B cell (primary cell): Measurements from ENCODE around the gene SMURF1. TPM values are rescaled to one million over a fixed set of nuclear protein-coding genes. Genes with fewer than 3 reads are reported as not detected.

Experiments
- ATAC-seq: fragments of 200-7000 bp; cut with Tn5 transposase; one replicate; pipeline ENCODE4 v1.10.0; 2021; ENCODE audit warnings: low read depth, mild to moderate bottlenecking, moderate number of reproducible peaks, moderate library complexity
- CTCF ChIA-PET: fragments of 350-600 bp; sonication (Branson Sonifier 250); formaldehyde crosslinking; loops from one replicate; lab custom pipeline; 2021; ENCODE audit warnings: antibody characterized with exemption, inconsistent platforms; lab: Charles Lee
- POLR2A ChIA-PET: fragments of 350-600 bp; sonication (Branson Sonifier 250); formaldehyde crosslinking; loops from one replicate; lab custom pipeline; 2021; ENCODE audit warnings: antibody characterized with exemption; lab: Charles Lee
- DNase-seq: peaks from one replicate; pipeline ENCODE4 v3.0.0; 2013
- H2AFZ ChIP-seq: 2 replicates; pipeline ENCODE4 v1.6.1; 2012; ENCODE audit warnings: mild to moderate bottlenecking, low read depth, low read length; ENCODE audit not compliant: insufficient read depth, poor library complexity, severe bottlenecking
- H3K27ac ChIP-seq, 2 donors: 1 replicate in 1 of 2; 2 replicates in 1 of 2; pipeline ENCODE4 v1.5.1; 2012 to 2013; ENCODE audit warnings: low read length in 2 of 2, mild to moderate bottlenecking in 2 of 2, moderate library complexity in 1 of 2
- H3K27me3 ChIP-seq, 4 experiments: fragments of 200-600 bp in 1 of 4; sonication (generic) in 1 of 4; replicated peaks in 1 of 4; 1 replicate in 2 of 4; 2 replicates in 2 of 4; pipeline versions ENCODE4 v1.6.1 to v1.7.0; 2013 to 2016; ENCODE audit warnings: low read length in 3 of 4, mild to moderate bottlenecking in 2 of 4, mixed read lengths in 1 of 4, moderate library complexity in 1 of 4; ENCODE audit not compliant: insufficient read depth in 4 of 4, control insufficient read depth in 3 of 4; ENCODE audit errors: control extremely low read depth in 1 of 4
- H3K36me3 ChIP-seq, 2 experiments: replicated peaks in 1 of 2; 1 replicate in 1 of 2; 2 replicates in 1 of 2; pipeline versions ENCODE4 v1.6.1 to v1.7.1; 2013; ENCODE audit warnings: low read length in 1 of 2; ENCODE audit not compliant: insufficient read depth in 2 of 2, control insufficient read depth in 1 of 2; ENCODE audit errors: control extremely low read depth in 1 of 2, extremely low read depth in 1 of 2
- H3K4me1 ChIP-seq, 2 donors: fragments of 200-600 bp in 1 of 2; sonication (generic) in 1 of 2; 1 replicate in 1 of 2; 2 replicates in 1 of 2; pipeline versions ENCODE4 v1.5.1 to v1.6.1; 2013 to 2017; ENCODE audit warnings: low read length in 2 of 2; ENCODE audit not compliant: control insufficient read depth in 2 of 2, insufficient read depth in 2 of 2
- H3K4me2 ChIP-seq: replicated peaks from 2 replicates; pipeline ENCODE3; 2012; ENCODE audit warnings: mild to moderate bottlenecking, low read depth, low read length; ENCODE audit not compliant: poor library complexity, severe bottlenecking
- H3K4me3 ChIP-seq, 5 experiments: fragments of 200-600 bp in 1 of 5; sonication (generic) in 1 of 5; 1 replicate in 3 of 5; 2 replicates in 2 of 5; pipeline versions ENCODE4 v1.5.1 to v1.7.0; 2011 to 2016; ENCODE audit warnings: low read length in 4 of 5, mild to moderate bottlenecking in 4 of 5, low read depth in 2 of 5, control low read depth in 1 of 5, moderate library complexity in 1 of 5; ENCODE audit not compliant: insufficient read depth in 1 of 5; ENCODE audit errors: control extremely low read depth in 1 of 5, extremely low read depth in 1 of 5
- H3K79me2 ChIP-seq: fragments of 200-600 bp; sonication (generic); one replicate; pipeline ENCODE4 v1.6.0; 2016; ENCODE audit warnings: low read length; ENCODE audit not compliant: control insufficient read depth, insufficient read depth
- H3K9ac ChIP-seq: fragments of 200-600 bp; sonication (generic); 2 replicates; pipeline ENCODE4 v1.6.1; 2017; ENCODE audit warnings: mild to moderate bottlenecking, low read length, moderate library complexity
- H3K9me3 ChIP-seq, 3 donors: one replicate each; pipeline versions ENCODE4 v1.6.1 to v1.7.1; 2013; ENCODE audit warnings: low read length in 2 of 3; ENCODE audit not compliant: control insufficient read depth in 2 of 3, insufficient read depth in 1 of 3; ENCODE audit errors: control extremely low read depth in 1 of 3
- H4K20me1 ChIP-seq: 2 replicates; pipeline ENCODE4 v1.6.0; 2012; ENCODE audit warnings: mild to moderate bottlenecking, low read length; ENCODE audit not compliant: insufficient read depth, control insufficient read depth, poor library complexity, severe bottlenecking
- H3K27ac Mint-ChIP-seq: one replicate; pipeline ENCODE4 v1.8.0; 2021; ENCODE audit warnings: mixed read lengths
- H3K27me3 Mint-ChIP-seq: one replicate; pipeline ENCODE4 v1.8.0; 2021; ENCODE audit warnings: mixed read lengths
- H3K4me1 Mint-ChIP-seq: one replicate; pipeline ENCODE4 v1.8.0; 2021; ENCODE audit warnings: mixed read lengths
- H3K4me3 Mint-ChIP-seq: one replicate; pipeline ENCODE4 v1.8.0; 2021; ENCODE audit warnings: mixed read lengths
- H3K9me3 Mint-ChIP-seq: one replicate; pipeline ENCODE4 v1.8.0; 2022; ENCODE audit warnings: mixed read lengths; ENCODE audit not compliant: insufficient read depth
- CTCF ChIP-seq: fragments of 200-600 bp; IDR thresholded peaks from one replicate; pipeline ENCODE4 v1.8.0; 2022; ENCODE audit warnings: antibody characterized with exemption, mild to moderate bottlenecking
- EZH2 ChIP-seq: IDR thresholded peaks from 2 replicates; pipeline ENCODE4 v1.6.1; 2012; ENCODE audit warnings: borderline replicate concordance, low read depth, mild to moderate bottlenecking, moderate library complexity, low read length; ENCODE audit not compliant: insufficient read depth, poor library complexity, severe bottlenecking
- WGBS: methylation state at CpG from one replicate; pipeline ENCODE4 v1.1.5; 2013; ENCODE audit warnings: missing lambda C conversion rate; ENCODE audit not compliant: insufficient coverage; 5-methylcytosine and 5-hydroxymethylcytosine counted together
- intact Hi-C: fragments of 100-400 bp; cut with micrococcal nuclease; formaldehyde crosslinking; loops from one replicate; pipeline ENCODE4 v1.10.0; 2022
- polyA plus RNA-seq: library from polyadenylated mRNA; depleted of rRNA; stranded (reverse); fragments of >200 nt; gene quantifications from 2 replicates; pipeline ENCODE4 v1.2.3, GENCODE V29; 2012
- total RNA-seq, 2 donors: library from RNA; stranded (reverse); fragments of 120-200 nt in 1 of 2; gene quantifications; 1 replicate in 1 of 2; 2 replicates in 1 of 2; pipeline versions ENCODE4 v1.2.3 to v1.2.4, GENCODE V29; 2013 to 2022

The SMURF1 gene
- total and polyA plus RNA-seq, 2 donors (not counting 1 experiment from before 2014, with no cell fraction given), result 7.5 to 28.6 TPM

GRCh38 chr7:99099499-99100077 lies 44.3 kb downstream of the SMURF1 start:
- Histone ChIP-seq H3K27ac (no peak overlapping the region), H3K27me3 (no peaks in the 10 kb centered on the region), H4K20me1 (peaks cover 33% of the 10 kb centered on the region), H3K4me1 (no peaks in the 10 kb centered on the region), H3K4me3 (no peak overlapping the region), H2AFZ (no peak overlapping the region), H3K9ac (no peak overlapping the region), H3K4me2 (no peak overlapping the region), H3K9me3 (peaks cover 2 to 13% (median 9%) of the 10 kb centered on the region in 3 donors), H3K36me3 (no peaks in the 10 kb centered on the region), H3K79me2 (peaks cover 90% of the 10 kb centered on the region)
- ChIA-PET POLR2A (no interaction called here), CTCF (no interaction called here)
- ATAC-seq, result no peak
- Mint-ChIP-seq H3K9me3 (peaks cover 6% of the 10 kb centered on the region), H3K4me1 (peaks cover 27% of the 10 kb centered on the region), H3K27ac (no peak overlapping the region), H3K27me3 (no peaks in the 10 kb centered on the region), H3K4me3 (no peak overlapping the region)
- intact Hi-C loops, result no loop called here
- no peak for TF ChIP-seq EZH2
- no peak for TF ChIP-seq CTCF
- WGBS, result no CpG with 5 or more reads among the region's 6 CpGs
- DNase-seq, result no peak

GRCh38 chr7:99098824-99099498 lies 44.9 kb downstream of the SMURF1 start:
- peaks cover 2 to 13% (median 9%) of the 10 kb centered on the region in 3 donors for H3K9me3 ChIP-seq
- H3K4me1 Mint-ChIP-seq, result peaks cover 26% of the 10 kb centered on the region
- no peaks in the 10 kb centered on the region for H3K27me3 ChIP-seq
- intact Hi-C loops, result no loop called here
- H3K9ac ChIP-seq, result no peak overlapping the region
- no peak for TF ChIP-seq CTCF
- no peak for TF ChIP-seq EZH2
- H3K4me1 ChIP-seq, result no peaks in the 10 kb centered on the region
- ChIA-PET POLR2A (no interaction called here), CTCF (no interaction called here)
- WGBS, result 92% methylated on average over 2 of the region's 6 CpGs
- H2AFZ ChIP-seq, result no peak overlapping the region
- ATAC-seq, result no peak
- no peak for DNase-seq
- H4K20me1 ChIP-seq, result peaks cover 36% of the 10 kb centered on the region
- no peak overlapping the region for H3K27ac Mint-ChIP-seq
- H3K4me2 ChIP-seq, result no peak overlapping the region
- peaks cover 89% of the 10 kb centered on the region for H3K79me2 ChIP-seq
- no peak overlapping the region for H3K27ac ChIP-seq
- H3K9me3 Mint-ChIP-seq, result peaks cover 6% of the 10 kb centered on the region
- no peak overlapping the region for H3K4me3 Mint-ChIP-seq
- no peaks in the 10 kb centered on the region for H3K36me3 ChIP-seq
- H3K4me3 ChIP-seq, result no peak overlapping the region
- H3K27me3 Mint-ChIP-seq, result no peaks in the 10 kb centered on the region
